ENCODE data around the gene ETHE1.
"Not testable (repeated sequence)": the region's sequence is repeated elsewhere in the genome, so short reads cannot be mapped to it uniquely, and the experiment has no call there.

Gene ETHE1

DNA sequence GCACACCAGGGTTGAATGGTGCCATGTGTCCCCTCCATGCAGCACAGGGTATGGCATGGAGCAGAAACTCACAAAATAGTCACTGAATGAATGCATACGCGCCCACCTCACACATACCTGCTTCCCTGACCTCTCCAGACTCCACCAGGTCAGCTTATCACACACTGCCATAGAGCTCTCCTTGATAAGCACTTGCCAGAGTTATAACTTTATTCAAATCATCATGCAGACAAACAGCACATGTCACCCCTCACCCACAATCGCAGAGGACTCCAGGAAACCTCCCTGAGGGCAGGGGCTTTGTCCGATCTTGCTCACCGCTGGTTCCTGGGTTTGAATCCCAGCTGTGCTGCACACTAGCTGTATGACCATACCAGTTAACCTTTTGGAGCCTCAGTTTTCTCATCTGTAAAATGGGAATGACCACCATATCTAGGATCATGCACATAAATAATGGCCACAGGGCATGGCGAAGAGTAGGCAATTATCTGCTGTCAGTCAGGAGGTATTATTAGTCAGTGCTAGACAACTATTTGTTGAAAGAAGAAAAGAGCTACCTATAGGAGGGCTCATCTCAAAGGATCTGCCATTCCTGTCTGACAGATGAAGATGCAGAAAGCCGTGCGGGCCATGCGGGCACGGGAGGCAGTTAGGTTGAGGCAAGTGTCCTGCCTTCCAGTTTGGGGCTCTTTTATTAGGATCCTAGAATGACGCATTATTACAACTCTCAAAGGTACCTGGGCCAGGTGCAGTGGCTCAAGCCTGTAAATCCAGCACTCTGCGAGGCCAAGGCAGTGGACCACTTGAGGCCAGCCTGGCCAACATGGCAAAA is 34.4 kb upstream of the ETHE1 start:
- DNase-seq (ENCODE audit: low spot score in 2 of 2) = no peak
- Histone ChIP-seq H3K36me3 (replicated peaks) (no peaks in the 10 kb centered on the region; the same call in 1 of the 2 replicates), H3K4me1 (no peaks in the 10 kb centered on the region), H3K4me3 (no peak overlapping the region), H3K9me3 (no peaks in the 10 kb centered on the region), H3K27me3 (ENCODE audit: low read depth) (no peaks in the 10 kb centered on the region)
- in situ Hi-C loops (cut with MboI; ENCODE audit: low sequenced_read_pairs) = no loop called here

- no peaks in the 10 kb centered on the region for H3K27me3 ChIP-seq (ENCODE audit: low read depth)
- DNase-seq (ENCODE audit: low spot score in 2 of 2) = no peak
- in situ Hi-C loops (cut with MboI; ENCODE audit: low sequenced_read_pairs) = no loop called here
- no peaks in the 10 kb centered on the region for H3K4me1 ChIP-seq
- no peak overlapping the region for H3K4me3 ChIP-seq
- no peaks in the 10 kb centered on the region for H3K9me3 ChIP-seq
- H3K36me3 ChIP-seq (replicated peaks) = no peaks in the 10 kb centered on the region; the same call in 1 of the 2 replicates
These were observed 33.7 kb upstream of the ETHE1 start for GRCh38 chr19:43560687-43561086.

- no peaks in the 10 kb centered on the region for H3K4me1 ChIP-seq
- DNase-seq (ENCODE audit: low spot score in 2 of 2) = peak; percentile 21 to 86
- no peaks in the 10 kb centered on the region for H3K9me3 ChIP-seq
- no peaks in the 10 kb centered on the region for H3K27me3 ChIP-seq (ENCODE audit: low read depth)
- H3K36me3 ChIP-seq (replicated peaks) = peaks cover 22% of the 10 kb centered on the region
- H3K4me3 ChIP-seq = no peak overlapping the region
- in situ Hi-C loops (cut with MboI; ENCODE audit: low sequenced_read_pairs) = no loop called here
These were observed 28.3 kb upstream of the ETHE1 start for GRCh38 chr19:43555185-43555770.

- peaks cover 22% of the 10 kb centered on the region for H3K36me3 ChIP-seq (replicated peaks)
- no peaks in the 10 kb centered on the region for H3K27me3 ChIP-seq (ENCODE audit: low read depth)
- H3K9me3 ChIP-seq = no peaks in the 10 kb centered on the region
- DNase-seq (ENCODE audit: low spot score in 2 of 2) = no peak
- in situ Hi-C loops (cut with MboI; ENCODE audit: low sequenced_read_pairs) = no loop called here
- H3K4me1 ChIP-seq = no peaks in the 10 kb centered on the region
- no peak overlapping the region for H3K4me3 ChIP-seq
These were observed 27.4 kb upstream of the ETHE1 start for GRCh38 chr19:43554317-43554895.

DNA sequence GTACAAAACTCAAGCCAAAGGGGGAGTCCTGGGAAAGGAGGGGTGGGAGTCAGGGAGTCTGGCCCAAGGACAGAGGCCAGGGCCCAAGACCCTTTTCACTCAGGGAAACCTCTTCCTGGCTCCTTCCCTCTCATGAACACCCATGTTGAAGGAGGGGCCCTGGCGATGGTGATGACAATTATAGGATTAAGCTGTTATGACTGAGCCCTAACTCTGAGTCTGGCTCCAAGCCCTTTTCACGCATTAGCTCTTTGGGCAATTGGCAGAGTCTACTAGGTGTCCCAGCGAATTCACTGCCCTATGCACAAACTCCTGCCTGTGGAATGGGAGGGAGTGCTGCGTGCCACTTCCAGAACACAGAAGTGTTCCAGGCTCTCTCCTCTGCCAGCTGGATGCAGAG is 26.7 kb upstream of the ETHE1 start:
- in situ Hi-C loops (cut with MboI; ENCODE audit: low sequenced_read_pairs) = no loop called here
- Histone ChIP-seq H3K27me3 (ENCODE audit: low read depth) (no peaks in the 10 kb centered on the region), H3K36me3 (replicated peaks) (peaks cover 22% of the 10 kb centered on the region)

DNA sequence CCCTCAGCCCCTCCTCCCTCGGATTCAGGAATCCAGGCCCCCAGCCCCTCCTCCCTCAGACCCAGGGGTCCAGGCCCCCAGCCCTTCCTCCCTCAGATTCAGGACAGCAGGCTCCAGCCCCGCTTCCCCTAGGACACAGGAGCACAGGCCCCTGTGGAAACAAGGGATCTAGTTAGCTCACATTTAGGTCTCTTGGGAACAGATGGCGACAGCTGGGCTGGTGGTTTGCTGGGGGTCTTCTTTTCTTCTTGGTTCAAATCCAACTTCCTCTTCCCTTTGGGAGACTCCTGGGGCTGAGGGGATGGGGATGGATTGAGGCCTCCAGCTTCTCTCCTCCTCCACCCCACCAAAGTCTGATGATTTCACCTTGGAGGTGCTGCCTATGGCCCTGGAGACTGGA is 25.6 kb upstream of the ETHE1 start:
- H3K4me1 ChIP-seq = peaks cover 4% of the 10 kb centered on the region
- H3K4me3 ChIP-seq = no peak overlapping the region
- H3K36me3 ChIP-seq (replicated peaks) = peaks cover 22% of the 10 kb centered on the region
- in situ Hi-C loops (cut with MboI; ENCODE audit: low sequenced_read_pairs) = no loop called here
- DNase-seq (ENCODE audit: low spot score in 2 of 2) = no peak
- H3K9me3 ChIP-seq = no peaks in the 10 kb centered on the region
- H3K27me3 ChIP-seq (ENCODE audit: low read depth) = no peaks in the 10 kb centered on the region

More for the DNA sequence above, 26.7 kb upstream of the ETHE1 start:
- no peaks in the 10 kb centered on the region for H3K9me3 ChIP-seq
- H3K4me3 ChIP-seq = no peak overlapping the region
- DNase-seq (ENCODE audit: low spot score in 2 of 2) = no peak
- peaks cover 3% of the 10 kb centered on the region for H3K4me1 ChIP-seq

DNA sequence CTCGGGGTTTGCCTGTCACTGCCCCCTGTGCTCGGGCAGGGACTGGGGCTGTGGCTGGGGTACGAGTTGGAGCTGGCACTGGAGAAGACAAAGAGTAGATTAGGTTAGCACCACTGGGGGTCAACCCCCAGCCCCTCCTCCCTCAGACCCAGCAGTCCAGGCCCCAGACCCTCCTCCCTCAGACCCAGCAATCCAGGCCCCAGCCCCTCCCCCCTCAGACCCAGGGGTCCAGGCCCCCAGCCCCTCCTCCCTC is 25.1 kb upstream of the ETHE1 start:
- no peak for DNase-seq (ENCODE audit: low spot score in 2 of 2)

GRCh38 chr19:43551399-43552197 is 24.6 kb upstream of the ETHE1 start:
- Histone ChIP-seq H3K4me3 (no peak overlapping the region), H3K9me3 (no peaks in the 10 kb centered on the region), H3K36me3 (replicated peaks) (peaks cover 22% of the 10 kb centered on the region), H3K27me3 (ENCODE audit: low read depth) (no peaks in the 10 kb centered on the region), H3K4me1 (peaks cover 4% of the 10 kb centered on the region)
- DNase-seq (ENCODE audit: low spot score in 2 of 2) = no peak
- in situ Hi-C loops (cut with MboI; ENCODE audit: low sequenced_read_pairs) = no loop called here

More for the DNA sequence above, 25.1 kb upstream of the ETHE1 start:
- H3K9me3 ChIP-seq = no peaks in the 10 kb centered on the region
- H3K36me3 ChIP-seq (replicated peaks) = peaks cover 22% of the 10 kb centered on the region
- H3K4me3 ChIP-seq = no peak overlapping the region
- in situ Hi-C loops (cut with MboI; ENCODE audit: low sequenced_read_pairs) = no loop called here
- H3K27me3 ChIP-seq (ENCODE audit: low read depth) = no peaks in the 10 kb centered on the region
- peaks cover 4% of the 10 kb centered on the region for H3K4me1 ChIP-seq

DNA sequence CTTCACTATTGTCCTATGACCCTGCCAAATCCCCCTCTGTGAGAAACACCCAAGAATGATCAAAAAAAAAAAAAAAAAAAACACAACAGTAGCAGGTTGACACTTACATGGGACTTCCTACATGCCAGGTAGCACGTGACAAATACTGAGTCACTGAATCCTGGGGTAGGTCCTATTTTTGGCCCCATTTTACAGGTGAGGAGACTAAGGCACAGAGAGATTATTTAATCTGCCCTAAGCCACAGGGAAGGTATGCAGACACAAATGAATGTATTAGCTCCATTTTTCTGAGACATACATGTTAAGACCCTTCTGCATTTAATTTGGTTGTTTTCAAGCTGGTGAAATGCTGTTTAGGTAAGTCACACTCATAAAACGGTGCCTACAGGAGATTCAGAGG is 21.7 kb upstream of the ETHE1 start:
- no peak for DNase-seq (ENCODE audit: low spot score in 2 of 2)
- Histone ChIP-seq H3K27me3 (ENCODE audit: low read depth) (no peaks in the 10 kb centered on the region), H3K36me3 (replicated peaks) (peaks cover 19% of the 10 kb centered on the region), H3K4me3 (no peak overlapping the region), H3K9me3 (no peaks in the 10 kb centered on the region), H3K4me1 (peaks cover 4% of the 10 kb centered on the region)
- in situ Hi-C loops (cut with MboI; ENCODE audit: low sequenced_read_pairs) = no loop called here

DNA sequence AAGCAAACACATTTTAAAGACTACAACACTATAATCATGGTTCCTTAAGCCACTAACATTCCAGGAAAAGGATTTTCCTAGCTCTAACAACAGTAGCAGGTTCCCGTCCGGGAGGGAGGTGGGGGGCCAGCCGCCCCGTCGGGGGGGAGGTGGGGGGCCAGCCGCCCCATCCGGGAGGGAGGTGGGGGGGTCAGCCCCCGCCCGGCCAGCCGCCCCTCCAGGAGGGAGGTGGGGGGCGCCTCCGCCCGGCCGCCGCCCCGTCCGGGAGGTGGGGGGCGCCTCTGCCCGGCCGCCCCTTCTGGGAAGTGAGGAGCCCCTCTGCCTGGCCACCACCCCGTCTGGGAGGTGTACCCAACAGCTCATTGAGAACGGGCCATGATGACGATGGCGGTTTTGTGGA is 20.9 kb upstream of the ETHE1 start:
- in situ Hi-C loops (cut with MboI; ENCODE audit: low sequenced_read_pairs); H3K4me1 ChIP-seq; DNase-seq (ENCODE audit: low spot score in 2 of 2); H3K4me3 ChIP-seq; H3K27me3 ChIP-seq (ENCODE audit: low read depth); H3K9me3 ChIP-seq: not testable (repeated sequence)
- peaks cover 25% of the 10 kb centered on the region for H3K36me3 ChIP-seq (replicated peaks)

- H3K4me1 ChIP-seq = peaks cover 4% of the 10 kb centered on the region
- H3K27me3 ChIP-seq (ENCODE audit: low read depth) = no peaks in the 10 kb centered on the region
- in situ Hi-C loops (cut with MboI; ENCODE audit: low sequenced_read_pairs) = no loop called here
- no peak for DNase-seq (ENCODE audit: low spot score in 2 of 2)
- H3K9me3 ChIP-seq = no peaks in the 10 kb centered on the region
- peaks cover 26% of the 10 kb centered on the region for H3K36me3 ChIP-seq (replicated peaks)
- H3K4me3 ChIP-seq = no peak overlapping the region
These were observed 19.6 kb upstream of the ETHE1 start for GRCh38 chr19:43546581-43546980.

GRCh38 chr19:43545981-43546380 is 19.0 kb upstream of the ETHE1 start:
- H3K27me3 ChIP-seq (ENCODE audit: low read depth) = no peaks in the 10 kb centered on the region
- H3K36me3 ChIP-seq (replicated peaks) = peaks cover 27% of the 10 kb centered on the region

DNA sequence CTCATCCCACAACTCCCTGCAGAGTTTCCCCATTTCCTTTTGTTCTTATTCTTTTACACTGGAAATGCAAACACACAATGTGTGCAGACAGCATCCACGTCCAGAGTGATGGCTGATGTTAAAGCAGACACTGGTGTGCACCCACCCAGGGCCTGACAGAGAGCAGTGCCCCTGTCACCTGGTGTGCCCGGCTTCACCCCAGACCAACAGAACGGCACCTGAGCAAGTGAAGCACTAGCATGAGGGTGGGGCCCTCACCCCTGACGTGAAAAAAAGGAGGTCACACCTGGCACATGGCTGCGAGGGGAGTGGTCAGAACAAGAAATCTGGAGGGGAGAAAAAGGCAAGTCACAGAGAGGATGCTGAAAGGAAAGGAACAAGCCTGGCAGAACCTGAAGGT is 18.3 kb upstream of the ETHE1 start:
- in situ Hi-C loops (cut with MboI; ENCODE audit: low sequenced_read_pairs) = no loop called here
- no peak for DNase-seq (ENCODE audit: low spot score in 2 of 2)
- no peaks in the 10 kb centered on the region for H3K9me3 ChIP-seq
- peaks cover 34% of the 10 kb centered on the region for H3K36me3 ChIP-seq (replicated peaks)
- H3K4me3 ChIP-seq = no peak overlapping the region
- no peaks in the 10 kb centered on the region for H3K27me3 ChIP-seq (ENCODE audit: low read depth)
- peaks cover 4% of the 10 kb centered on the region for H3K4me1 ChIP-seq

More at GRCh38 chr19:43545981-43546380, 19.0 kb upstream of the ETHE1 start:
- no peaks in the 10 kb centered on the region for H3K9me3 ChIP-seq
- in situ Hi-C loops (cut with MboI; ENCODE audit: low sequenced_read_pairs) = no loop called here
- no peak for DNase-seq (ENCODE audit: low spot score in 2 of 2)
- no peak overlapping the region for H3K4me3 ChIP-seq
- peaks cover 4% of the 10 kb centered on the region for H3K4me1 ChIP-seq

DNA sequence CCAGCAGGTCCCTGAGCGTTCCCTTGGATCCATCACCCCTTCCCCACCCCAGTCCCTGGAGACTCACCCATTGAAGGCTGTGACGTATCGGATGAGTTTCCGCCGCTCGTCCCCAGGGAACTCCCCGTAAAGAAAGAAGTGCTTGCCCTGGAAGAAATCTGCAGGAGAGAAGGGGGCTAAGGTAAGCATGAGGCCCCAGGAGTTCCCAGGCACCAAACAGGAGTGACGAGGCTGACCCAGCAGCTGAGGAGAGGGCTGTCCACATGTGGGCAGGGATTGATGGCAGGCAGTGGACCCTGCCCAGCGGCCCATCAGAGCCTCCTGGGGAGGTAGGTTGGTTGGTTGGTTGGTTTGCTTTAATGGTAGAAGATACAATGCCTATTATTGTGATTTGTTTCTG is 17.1 kb upstream of the ETHE1 start:
- Histone ChIP-seq H3K4me1 (peaks cover 4% of the 10 kb centered on the region), H3K27me3 (ENCODE audit: low read depth) (no peaks in the 10 kb centered on the region), H3K36me3 (replicated peaks) (peaks cover 42% of the 10 kb centered on the region), H3K4me3 (no peak overlapping the region), H3K9me3 (no peaks in the 10 kb centered on the region)
- no peak for DNase-seq (ENCODE audit: low spot score in 2 of 2)
- in situ Hi-C loops (cut with MboI; ENCODE audit: low sequenced_read_pairs) = no loop called here

Measured in HAP-1 (cell line).